Common myeloid progenitor, CD34-positive (primary cell): ENCODE results near the gene SLC7A6.

Experiments
- CTCF ChIA-PET: fragments of 350-600 bp; sonication (Branson Sonifier 250); formaldehyde crosslinking; loops from one replicate; lab custom pipeline; 2021; ENCODE audit warnings: antibody characterized with exemption; lab: Charles Lee
- POLR2A ChIA-PET: fragments of 350-600 bp; sonication (Branson Sonifier 250); formaldehyde crosslinking; loops from one replicate; lab custom pipeline; 2021; ENCODE audit warnings: antibody characterized with exemption; lab: Charles Lee
- DNase-seq, 3 donors: peaks; one replicate each; pipeline versions ENCODE4 v3.0.0 to v3.0.0-alpha.2; 2013
- H3K27ac ChIP-seq, 2 experiments: 1 replicate in 1 of 2; 2 replicates in 1 of 2; pipeline ENCODE4 v1.7.0; 2013; ENCODE audit warnings: inconsistent platforms in 2 of 2, low read length in 2 of 2, mild to moderate bottlenecking in 2 of 2, low read depth in 1 of 2, moderate library complexity in 1 of 2; ENCODE audit not compliant: severe bottlenecking in 2 of 2, insufficient read depth in 1 of 2, poor library complexity in 1 of 2
- H3K27me3 ChIP-seq, 5 experiments: replicated peaks in 2 of 5; 1 replicate in 3 of 5; 2 replicates in 2 of 5; pipeline versions ENCODE4 v1.6.1 to v1.7.0; 2013; ENCODE audit warnings: low read length in 4 of 5, mild to moderate bottlenecking in 2 of 5, moderate library complexity in 2 of 5, inconsistent platforms in 1 of 5; ENCODE audit not compliant: insufficient read depth in 5 of 5, control insufficient read depth in 4 of 5
- H3K36me3 ChIP-seq, 4 experiments: 1 replicate in 2 of 4; 2 replicates in 2 of 4; pipeline versions ENCODE4 v1.6.1 to v1.7.0; 2013; ENCODE audit warnings: low read length in 3 of 4, control low read depth in 1 of 4, mild to moderate bottlenecking in 1 of 4; ENCODE audit not compliant: control insufficient read depth in 4 of 4, insufficient read depth in 4 of 4
- H3K4me1 ChIP-seq, 4 experiments: 1 replicate in 3 of 4; 2 replicates in 1 of 4; pipeline versions ENCODE4 v1.6.1 to v1.7.1; 2013; ENCODE audit warnings: low read length in 3 of 4, mild to moderate bottlenecking in 3 of 4, control low read depth in 1 of 4, inconsistent platforms in 1 of 4, moderate library complexity in 1 of 4; ENCODE audit not compliant: control insufficient read depth in 4 of 4, insufficient read depth in 4 of 4; ENCODE audit errors: control extremely low read depth in 1 of 4
- H3K4me3 ChIP-seq, 7 experiments: 1 replicate in 4 of 7; 2 replicates in 3 of 7; pipeline versions ENCODE4 v1.5.1 to v1.7.0; 2013; ENCODE audit warnings: mild to moderate bottlenecking in 7 of 7, low read length in 6 of 7, moderate library complexity in 6 of 7, inconsistent platforms in 2 of 7, low read depth in 2 of 7, control low read depth in 1 of 7; ENCODE audit not compliant: insufficient read depth in 4 of 7, control insufficient read depth in 1 of 7; ENCODE audit errors: extremely low read depth in 1 of 7
- H3K9me3 ChIP-seq, 5 experiments: 1 replicate in 4 of 5; 2 replicates in 1 of 5; pipeline versions ENCODE4 v1.6.1 to v1.7.1; 2013; ENCODE audit warnings: low read length in 4 of 5, mild to moderate bottlenecking in 2 of 5, inconsistent platforms in 1 of 5, low read depth in 1 of 5, moderate library complexity in 1 of 5; ENCODE audit not compliant: control insufficient read depth in 4 of 5, insufficient read depth in 2 of 5; ENCODE audit errors: control extremely low read depth in 1 of 5
- WGBS: methylation state at CpG from one replicate; pipeline ENCODE4 v1.1.5; 2013; ENCODE audit not compliant: insufficient coverage; 5-methylcytosine and 5-hydroxymethylcytosine counted together

The SLC7A6 gene

DNA sequence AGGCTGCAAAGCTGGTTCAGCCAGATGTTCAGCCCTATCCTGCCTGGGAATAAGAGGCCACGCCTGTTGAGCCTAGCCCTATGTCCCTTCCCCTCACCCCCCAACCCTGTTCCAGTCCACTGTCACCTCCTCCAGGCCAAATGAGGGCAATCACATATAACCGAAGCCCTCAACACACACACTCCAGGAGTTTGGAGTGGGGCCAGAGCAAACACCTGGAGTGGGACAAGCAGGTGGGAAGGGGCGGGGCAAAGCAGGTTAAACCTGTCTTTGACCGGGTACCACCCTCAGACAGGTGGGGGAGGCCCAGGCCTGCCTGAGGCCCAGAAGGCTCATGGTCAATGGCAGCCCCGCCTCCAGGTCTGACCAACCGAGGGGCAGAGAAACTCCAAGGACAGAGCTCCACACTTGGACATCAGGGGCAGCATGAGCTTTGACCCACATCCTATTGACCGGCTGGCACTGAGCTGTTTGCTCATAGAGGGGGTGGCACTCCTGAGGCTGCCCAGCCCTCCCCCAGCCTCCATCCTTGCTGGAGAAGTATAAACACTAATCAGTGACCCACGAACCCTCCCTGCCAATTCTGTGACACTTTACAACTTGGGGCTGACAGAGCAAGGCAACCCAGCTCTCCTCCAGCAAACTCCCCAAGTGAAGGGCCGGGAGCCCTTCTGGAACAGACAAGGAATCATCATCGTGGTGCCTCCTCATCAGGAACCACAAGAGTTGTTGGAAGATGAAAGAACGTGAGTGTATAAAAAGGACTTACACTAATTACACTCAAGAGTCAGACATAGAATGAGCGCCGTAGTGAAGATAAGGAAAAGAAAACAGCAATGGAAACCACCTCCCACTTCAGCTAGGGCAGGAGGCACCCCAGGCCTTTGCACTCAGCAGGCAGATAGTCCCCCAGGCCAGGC, 29.9 kb upstream of the SLC7A6 start:
- POLR2A ChIA-PET = interaction anchor here (1.6 kb wide), 1 partner anchor 250 kb away, joined by 5 read pairs; no protein-coding TSS in a partner anchor
- 81% methylated on average over 8 of the region's 13 CpGs for WGBS
- no peaks in the 10 kb centered on the region for H3K9me3 ChIP-seq
- CTCF ChIA-PET = interaction anchor here (1.0 to 1.7 kb wide), 4 partner anchors 27 to 165 kb away, joined by 3 to 8 read pairs (median 5); no protein-coding TSS in a partner anchor
- DNase-seq = no peak
- H3K4me3 ChIP-seq = no peak overlapping the region
- peaks cover 0 to 39% (median 35%) of the 10 kb centered on the region in 4 experiments for H3K4me1 ChIP-seq
- peaks cover 0 to 16% (median 13%) of the 10 kb centered on the region in 4 experiments for H3K36me3 ChIP-seq
- H3K27me3 ChIP-seq = peaks cover 0 to 15% (median 8%) of the 10 kb centered on the region in 5 experiments
- no peak overlapping the region for H3K27ac ChIP-seq

DNA sequence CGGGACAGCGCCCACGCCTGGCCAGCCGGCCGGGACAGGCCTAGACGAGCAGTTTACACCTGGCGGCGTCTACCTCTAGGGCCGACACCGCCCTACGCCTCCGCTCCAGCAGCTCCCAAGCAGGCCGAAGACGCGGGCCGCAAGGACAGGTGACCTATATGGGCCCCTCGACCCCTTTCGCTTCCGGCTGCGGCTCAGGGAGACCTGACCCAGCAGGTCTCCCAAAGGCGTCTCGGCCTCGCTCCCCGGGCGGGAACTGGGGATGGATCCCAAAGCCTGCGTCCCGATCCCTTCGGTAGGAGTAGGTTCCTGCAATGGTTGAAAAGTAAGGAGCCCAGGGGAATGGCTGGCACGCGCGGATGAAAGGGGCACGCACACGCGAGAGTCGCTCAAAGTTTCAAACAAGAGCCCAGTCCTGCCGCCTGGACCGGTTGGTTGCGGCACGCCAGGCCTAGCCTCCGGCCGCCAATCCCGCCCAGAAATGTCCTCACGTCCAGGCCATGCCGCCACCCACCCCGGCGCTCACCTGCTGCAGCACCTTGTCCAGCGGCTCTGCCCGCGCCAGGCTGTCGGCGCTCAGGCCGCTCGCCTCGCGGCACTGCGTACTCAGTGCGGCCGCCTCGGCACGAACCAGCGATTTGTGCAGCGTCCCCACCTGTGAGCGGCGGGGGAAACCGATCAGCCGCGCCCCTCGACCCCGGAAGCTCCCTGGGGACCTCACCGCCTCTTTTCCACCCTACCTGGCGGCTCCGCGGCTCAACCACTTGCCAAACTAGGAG, 29.0 kb upstream of the SLC7A6 start:
- H3K27me3 ChIP-seq = peaks cover 0 to 15% (median 8%) of the 10 kb centered on the region in 5 experiments
- peaks cover 0 to 45% (median 41%) of the 10 kb centered on the region in 4 experiments for H3K4me1 ChIP-seq
- CTCF ChIA-PET = interaction anchor here (1.5 to 4.0 kb wide), 4 partner anchors 26 to 94 kb away, joined by 6 to 45 read pairs (median 17); partner anchors contain the start of gene SLC7A6
- H3K4me3 ChIP-seq = peak overlapping the region in 3 of 7 experiments; percentile 25 to 86 (median 76)
- WGBS = 81% methylated on average over 67 of the region's 73 CpGs
- POLR2A ChIA-PET = interaction anchor here (1.6 kb wide), 1 partner anchor 251 kb away, joined by 5 read pairs; no protein-coding TSS in a partner anchor
- H3K36me3 ChIP-seq = peaks cover 0 to 12% (median 10%) of the 10 kb centered on the region in 4 experiments
- no peak overlapping the region for H3K27ac ChIP-seq
- no peaks in the 10 kb centered on the region for H3K9me3 ChIP-seq
- no peak for DNase-seq

DNA sequence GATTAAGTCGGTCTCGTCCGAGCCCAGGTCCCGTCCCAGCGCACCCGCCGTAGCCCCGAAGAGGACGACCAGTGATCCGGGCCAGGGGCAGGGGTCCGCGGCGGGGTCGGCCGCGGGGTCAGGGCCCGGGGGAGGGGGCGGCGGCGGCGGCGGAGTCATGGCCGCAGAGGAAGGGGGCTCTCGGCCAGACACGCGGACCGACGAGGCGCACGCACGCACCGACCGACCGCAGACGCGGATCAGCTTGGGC, 28.5 kb upstream of the SLC7A6 start, which contains the start of gene ESRP2:
ESRP2 (minus strand) TSS at position 241 of the 250 bp plus-strand sequence; CDS start at position 159, 82 bp downstream.
- peak within 1 kb of the TSS; percentile 56 to 86 (median 67) for H3K4me3 ChIP-seq
- H3K9me3 ChIP-seq = no peaks in the 10 kb centered on the region
- peaks cover 0 to 45% (median 41%) of the 10 kb centered on the region in 4 experiments for H3K4me1 ChIP-seq
- H3K27me3 ChIP-seq = peaks cover 0 to 15% (median 8%) of the 10 kb centered on the region in 5 experiments
- no peak for DNase-seq
- CTCF ChIA-PET = interaction anchor here (3.8 to 4.0 kb wide), 2 partner anchors 26 to 93 kb away, joined by 26 to 45 read pairs; partner anchors contain the start of gene SLC7A6
- WGBS = 1% methylated on average over 32 of the region's 36 CpGs
- peaks cover 0 to 11% (median 8%) of the 10 kb centered on the region in 4 experiments for H3K36me3 ChIP-seq
- POLR2A ChIA-PET = no interaction called here
- no peak within 1 kb of the TSS for H3K27ac ChIP-seq

- Histone ChIP-seq H3K27ac (no peak overlapping the region), H3K4me1 (peaks cover 0 to 45% (median 41%) of the 10 kb centered on the region in 4 experiments)
These were observed 28.0 kb upstream of the SLC7A6 start for GRCh38 chr16:68236137-68236825.

GRCh38 chr16:68236826-68237242, 27.5 kb upstream of the SLC7A6 start:
- 0% methylated on average over 12 of the region's 21 CpGs for WGBS
- POLR2A ChIA-PET = interaction anchor here (0.6 to 0.8 kb wide), 2 partner anchors 21 to 252 kb away, joined by 3 to 4 read pairs; no protein-coding TSS in a partner anchor
- H3K4me1 ChIP-seq = peaks cover 0 to 45% (median 41%) of the 10 kb centered on the region in 4 experiments

More at GRCh38 chr16:68236137-68236825, 28.0 kb upstream of the SLC7A6 start:
- H3K9me3 ChIP-seq = no peaks in the 10 kb centered on the region
- ChIA-PET POLR2A (interaction anchor here (0.6 to 0.8 kb wide), 2 partner anchors 22 to 251 kb away, joined by 3 to 4 read pairs; no protein-coding TSS in a partner anchor), CTCF (interaction anchor here (0.9 to 4.0 kb wide), 5 partner anchors 8 to 133 kb away, joined by 3 to 45 read pairs (median 7); partner anchors contain the start of gene SLC7A6)
- H3K36me3 ChIP-seq = peaks cover 0 to 6% (median 4%) of the 10 kb centered on the region in 4 experiments
- peak in 2 of 3 donors; percentile 16 to 49 for DNase-seq
- H3K27me3 ChIP-seq = peaks cover 0 to 15% (median 8%) of the 10 kb centered on the region in 5 experiments
- WGBS = 6% methylated on average over 35 of the region's 45 CpGs
- peak overlapping the region; percentile 2 to 86 (median 67) for H3K4me3 ChIP-seq

More at GRCh38 chr16:68236826-68237242, 27.5 kb upstream of the SLC7A6 start:
- DNase-seq = peak in 2 of 3 donors; percentile 44 to 52
- H3K36me3 ChIP-seq = peaks cover 0 to 5% (median 1%) of the 10 kb centered on the region in 4 experiments
- H3K9me3 ChIP-seq = no peaks in the 10 kb centered on the region
- peaks cover 0 to 15% (median 8%) of the 10 kb centered on the region in 5 experiments for H3K27me3 ChIP-seq
- H3K27ac ChIP-seq = no peak overlapping the region
- CTCF ChIA-PET = interaction anchor here (0.9 to 4.0 kb wide), 5 partner anchors 9 to 133 kb away, joined by 3 to 45 read pairs (median 7); partner anchors contain the start of gene SLC7A6
- H3K4me3 ChIP-seq = peak overlapping the region; percentile 56 to 86 (median 67)
